ENCODE data around the gene TMEM132C.

- TF ChIP-seq CTCF (IDR thresholded peaks at IDR 0.05; ENCODE audit: extremely low read depth in 1 of 2, insufficient read depth in 1 of 2, low read depth in 1 of 2, low read length in 2 of 2) = no peak
- no peak for TF ChIP-seq POLR2A (IDR thresholded peaks at IDR 0.05; ENCODE audit: low read depth, low read length)
- TF ChIP-seq POLR2AphosphoS5 (IDR thresholded peaks at IDR 0.05; ENCODE audit: insufficient read depth, low read depth, low read length) = no peak
- no peak for TF ChIP-seq JUN (IDR thresholded peaks at IDR 0.05; ENCODE audit: borderline replicate concordance, insufficient read depth, insufficient read length, low read depth)
- no peak for TF ChIP-seq MAX (IDR thresholded peaks at IDR 0.05; ENCODE audit: insufficient read depth, insufficient read length)
Measured at GRCh38 chr12:128606538-128606937, 339.6 kb downstream of the TMEM132C start.

Measured in endothelial cell of umbilical vein (primary cell).